SK-N-MC (cell line): ENCODE measurements around the gene ZNF44.
"Not testable (repeated sequence)": the region's sequence is repeated elsewhere in the genome, so short reads cannot be mapped to it uniquely, and the experiment has no call there.

Source experiments
- DNase-seq: peaks from one replicate; pipeline ENCODE4 v3.0.0-alpha.2; 2011; ENCODE audit warnings: low read depth, low spot score
- H3K27ac ChIP-seq: fragments of 200-600 bp; sonication (generic); 2 replicates; pipeline ENCODE4 v1.5.1; 2016; ENCODE audit warnings: mixed run types
- H3K36me3 ChIP-seq: fragments of 200-600 bp; sonication (generic); 2 replicates; pipeline ENCODE4 v1.6.1; 2017; ENCODE audit warnings: antibody characterized with exemption, low read length, mixed read lengths; ENCODE audit not compliant: insufficient read depth
- H3K4me3 ChIP-seq: fragments of 200-600 bp; sonication (generic); 2 replicates; pipeline ENCODE4 v1.5.1; 2016
- H3K9ac ChIP-seq: fragments of 200-600 bp; sonication (generic); 2 replicates; pipeline ENCODE4 v1.8.0; 2017; ENCODE audit warnings: mixed run types, mixed read lengths; ENCODE audit not compliant: insufficient read length
- H3K9me3 ChIP-seq: fragments of 200-600 bp; sonication (generic); 2 replicates; pipeline ENCODE4 v1.6.1; 2017; ENCODE audit warnings: low read depth, mild to moderate bottlenecking, antibody characterized with exemption, low read length, moderate library complexity, mixed read lengths
- EZH2 ChIP-seq: fragments of 200-600 bp; sonication (generic); IDR thresholded peaks from one replicate; pipeline ENCODE4 v1.6.1; 2017; ENCODE audit warnings: antibody characterized with exemption
- FOXP2 ChIP-seq: optimal IDR thresholded peaks from 2 replicates; pipeline ENCODE3; 2011; ENCODE audit warnings: mild to moderate bottlenecking, moderate library complexity; ENCODE audit not compliant: insufficient read depth; ENCODE audit errors: extremely low read length, control extremely low read depth
- POLR2AphosphoS5 ChIP-seq: IDR thresholded peaks from 2 replicates; pipeline ENCODE4 v1.6.1; 2012; ENCODE audit warnings: mild to moderate bottlenecking, low read depth, low read length, borderline replicate concordance

The ZNF44 gene

DNA sequence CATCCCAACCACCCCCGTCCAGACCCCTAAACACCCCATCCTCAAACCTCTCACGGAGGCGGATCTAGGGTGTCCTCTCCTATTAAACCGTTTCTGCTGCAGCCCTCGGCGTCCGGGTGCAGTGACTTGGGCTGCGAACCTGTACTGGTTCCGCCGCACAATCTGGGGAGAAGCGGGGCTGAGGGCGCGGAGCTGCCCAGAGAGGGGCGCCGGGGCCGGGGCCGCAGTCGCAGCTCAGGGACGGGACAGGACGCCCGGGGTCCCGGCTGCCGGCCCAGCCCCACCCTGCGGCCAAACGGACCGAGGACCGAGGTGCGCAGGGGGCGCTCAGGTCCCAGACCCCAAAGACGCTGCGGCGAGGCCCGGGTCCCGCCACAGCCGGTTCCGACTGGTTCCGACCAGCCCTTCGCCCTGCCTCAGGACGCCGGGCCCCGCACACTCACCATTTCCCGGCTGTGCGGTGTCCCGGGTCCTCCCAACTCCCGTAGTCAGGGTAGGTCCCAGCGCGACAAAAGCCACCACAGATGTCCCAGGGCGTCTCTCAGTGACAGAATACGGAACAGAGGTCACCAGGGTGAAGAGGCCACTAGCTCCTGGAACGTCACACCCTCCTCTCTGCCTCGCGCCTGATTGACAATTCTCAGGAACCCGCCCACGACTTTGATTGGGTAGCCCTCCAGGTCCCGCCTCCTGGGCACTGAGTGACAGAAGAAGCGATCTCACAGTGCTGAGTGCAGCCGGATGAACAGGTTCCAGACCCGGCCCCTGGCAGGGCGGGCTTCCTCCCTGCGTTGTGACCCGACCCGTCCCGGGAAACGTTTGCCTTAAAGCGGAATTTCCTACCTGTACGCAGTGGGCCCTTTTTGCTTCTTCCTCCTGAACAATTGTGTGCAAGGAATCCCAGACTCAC lies at the start of gene ZNF44:
ZNF44 (minus strand) TSS at position 635 of the 910 bp plus-strand sequence; CDS start at position 446, 189 bp downstream.
- TF ChIP-seq EZH2 (no peak), FOXP2 (no peak), POLR2AphosphoS5 (no peak; the same call in 1 of the 2 replicates)
- Histone ChIP-seq H3K27ac (no peak within 1 kb of the TSS), H3K36me3 (no peaks in the 10 kb centered on the region), H3K9me3 (no peaks in the 10 kb centered on the region), H3K9ac (no peak within 1 kb of the TSS), H3K4me3 (peak within 1 kb of the TSS; percentile 67)
- DNase-seq, result peak; percentile 47

DNA sequence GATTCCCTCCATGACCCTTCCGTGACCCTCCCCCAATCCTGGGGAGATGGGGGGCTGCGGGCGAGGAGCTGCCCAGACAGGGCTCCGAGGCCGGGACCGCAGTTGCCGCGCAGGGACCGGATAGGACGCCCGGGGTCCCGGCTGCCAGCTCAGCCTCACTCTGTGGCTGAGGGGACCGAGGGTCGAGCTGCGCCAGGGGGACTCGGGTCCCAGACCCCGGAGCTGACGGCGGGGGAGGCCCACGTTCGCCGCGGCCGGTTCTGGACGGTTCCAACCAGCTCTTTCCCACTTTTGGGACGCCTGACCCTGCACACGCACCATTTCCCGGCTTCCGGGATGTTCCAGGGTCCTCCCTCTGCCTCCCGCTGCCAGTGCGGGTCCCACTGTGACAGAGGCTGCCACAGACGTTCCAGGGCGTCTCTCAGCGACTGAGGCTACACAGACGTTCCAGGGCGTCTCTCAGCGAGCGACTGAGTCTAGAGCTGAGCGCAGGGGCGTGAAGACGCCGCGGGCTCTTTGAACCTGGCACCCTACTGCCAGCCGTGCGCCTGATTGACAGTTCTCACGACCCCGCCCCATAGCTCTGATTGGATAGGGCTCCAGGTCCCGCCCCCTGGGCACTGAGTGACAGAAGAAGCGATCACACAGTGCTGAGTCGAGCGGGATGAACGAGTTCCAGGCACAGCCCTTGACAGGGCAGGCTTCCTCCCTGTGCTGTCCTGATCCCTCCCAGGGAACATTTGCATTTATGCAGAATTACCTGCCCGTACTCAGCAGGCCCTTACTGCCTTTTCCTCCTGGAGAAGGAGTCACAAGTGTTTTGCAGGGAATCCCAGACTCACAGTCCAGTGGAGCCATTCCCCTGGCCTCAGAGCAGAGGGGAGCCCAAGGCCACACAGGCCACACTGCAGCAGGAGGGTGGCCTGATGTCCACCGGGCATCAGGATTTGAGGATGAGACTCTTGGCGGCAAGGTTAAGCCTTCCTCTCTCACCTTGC lies 38.8 kb upstream of the ZNF44 start, which contains the start of gene ZNF563:
ZNF563 (minus strand) TSS at position 472 of the 998 bp plus-strand sequence; CDS start at position 321, 151 bp downstream.
- H3K9ac ChIP-seq, result no peak within 1 kb of the TSS
- H3K36me3 ChIP-seq, result no peaks in the 10 kb centered on the region
- DNase-seq, result no peak
- peak within 1 kb of the TSS; percentile 62 for H3K4me3 ChIP-seq
- TF ChIP-seq FOXP2, result no peak
- no peak for TF ChIP-seq EZH2
- no peak for TF ChIP-seq POLR2AphosphoS5
- no peak within 1 kb of the TSS for H3K27ac ChIP-seq
- H3K9me3 ChIP-seq, result no peaks in the 10 kb centered on the region

DNA sequence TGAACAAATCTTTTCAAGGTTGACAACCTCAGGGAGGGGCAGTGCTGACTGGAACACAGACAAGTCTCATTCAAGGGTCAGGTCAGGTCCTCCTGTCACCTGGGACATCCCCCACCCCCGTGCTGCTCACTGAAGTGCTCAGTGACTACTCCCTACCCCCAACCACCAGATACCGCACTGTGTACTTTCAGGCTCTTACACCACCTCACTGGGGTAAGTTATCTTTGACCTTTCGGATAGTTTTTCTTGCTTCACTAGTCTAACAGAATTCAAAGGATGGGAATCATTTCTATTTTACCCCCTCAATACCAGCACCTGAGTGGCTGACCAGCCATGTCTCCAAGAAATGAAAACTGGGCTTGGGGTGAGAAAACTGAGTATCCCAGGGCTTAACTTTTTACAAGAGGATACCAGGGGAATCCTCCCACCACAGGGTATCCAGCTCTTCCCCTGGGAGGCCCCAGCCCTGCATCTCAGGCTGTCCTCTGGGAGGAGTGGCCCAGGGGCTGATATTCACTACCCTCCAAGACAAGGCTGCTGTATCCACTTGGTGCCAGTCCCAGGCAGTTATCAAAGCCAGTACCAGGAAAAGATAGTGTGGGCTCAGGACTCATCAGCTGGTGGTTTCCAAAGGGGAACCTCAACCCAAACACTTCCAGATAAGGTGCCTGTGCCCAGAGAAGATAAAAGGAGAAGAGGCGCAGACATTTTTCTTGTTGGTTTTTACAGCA lies 36.7 kb upstream of the ZNF44 start:
- DNase-seq, result no peak
- Histone ChIP-seq H3K9ac (no peak overlapping the region), H3K27ac (no peak overlapping the region), H3K36me3 (no peaks in the 10 kb centered on the region), H3K9me3 (no peaks in the 10 kb centered on the region), H3K4me3 (no peak overlapping the region)
- no peak for TF ChIP-seq POLR2AphosphoS5
- no peak for TF ChIP-seq EZH2
- TF ChIP-seq FOXP2, result no peak

DNA sequence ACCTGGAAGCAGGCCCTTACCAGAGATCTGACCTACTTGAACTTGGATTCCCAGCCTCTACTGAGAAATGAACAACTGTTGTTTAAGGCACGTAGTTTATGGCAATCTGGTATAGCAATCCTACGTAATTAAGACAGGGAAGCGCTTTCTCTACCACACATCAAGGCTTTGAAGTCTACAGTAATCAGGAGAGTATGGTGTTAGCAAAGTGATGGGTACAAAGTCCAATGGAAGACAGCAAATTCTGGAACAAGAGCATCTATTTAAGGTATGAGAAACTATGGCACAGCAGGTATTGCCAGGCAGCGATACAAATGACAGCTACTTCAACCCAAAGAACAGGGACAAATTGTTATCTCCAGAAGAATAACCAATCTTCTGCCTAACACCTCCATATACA lies 35.7 kb upstream of the ZNF44 start:
- H3K36me3 ChIP-seq, result no peaks in the 10 kb centered on the region
- no peak overlapping the region for H3K4me3 ChIP-seq
- H3K27ac ChIP-seq, result no peak overlapping the region
- DNase-seq, result no peak
- TF ChIP-seq POLR2AphosphoS5, result no peak
- TF ChIP-seq EZH2, result no peak
- TF ChIP-seq FOXP2, result no peak
- no peak overlapping the region for H3K9ac ChIP-seq
- no peaks in the 10 kb centered on the region for H3K9me3 ChIP-seq

DNA sequence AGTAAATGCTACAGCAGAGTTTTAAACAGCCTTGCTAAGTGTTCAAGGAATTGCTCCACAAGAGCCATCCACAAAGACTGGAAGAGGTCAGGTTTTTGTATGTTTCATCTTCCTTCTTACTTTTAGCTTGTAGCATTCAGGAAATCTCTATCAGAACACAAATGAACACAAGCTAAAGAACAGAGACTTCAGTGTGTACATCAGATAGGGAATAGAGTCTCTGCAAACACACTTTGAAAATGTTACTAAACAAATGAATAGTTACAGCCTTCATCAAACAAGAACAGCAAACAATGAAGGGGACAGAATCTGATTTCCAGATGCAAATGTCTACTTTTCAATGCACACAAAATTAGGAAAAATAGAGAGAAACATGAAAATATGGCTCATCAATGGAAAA lies 31.0 kb upstream of the ZNF44 start:
- Histone ChIP-seq H3K4me3 (no peak overlapping the region), H3K36me3 (no peaks in the 10 kb centered on the region), H3K27ac (no peak overlapping the region), H3K9ac (no peak overlapping the region), H3K9me3 (no peaks in the 10 kb centered on the region)
- DNase-seq, result no peak
- TF ChIP-seq FOXP2 (no peak), EZH2 (no peak)

DNA sequence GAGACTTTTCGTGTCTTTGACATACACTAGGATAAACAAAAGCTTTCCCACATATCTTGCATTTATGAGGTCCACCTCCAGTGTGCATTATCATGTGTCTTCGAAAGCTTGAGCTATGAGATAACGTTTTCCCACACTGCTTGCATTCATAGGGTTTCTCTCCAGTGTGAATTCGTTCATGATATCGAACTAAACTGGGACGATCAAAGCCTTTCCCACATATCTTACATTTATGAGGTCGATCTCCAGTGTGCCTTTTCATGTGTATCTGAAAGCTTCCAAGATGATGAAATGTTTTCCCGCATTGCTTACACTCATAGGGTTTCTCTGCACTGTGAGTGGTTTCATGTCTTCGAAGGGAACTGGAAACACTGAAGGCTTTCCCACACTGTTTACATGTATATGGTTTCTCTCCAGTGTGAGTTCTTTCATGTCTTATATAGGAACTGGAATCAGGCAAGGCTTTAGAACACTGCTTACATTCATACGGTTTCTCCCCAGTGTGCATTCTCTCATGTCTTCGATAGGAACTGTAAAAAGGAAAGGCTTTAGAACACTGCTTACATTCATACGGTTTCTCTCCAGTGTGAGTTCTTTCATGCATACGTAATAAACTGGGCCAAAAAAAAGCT lies 24.2 kb upstream of the ZNF44 start:
- no peaks in the 10 kb centered on the region for H3K9me3 ChIP-seq

DNA sequence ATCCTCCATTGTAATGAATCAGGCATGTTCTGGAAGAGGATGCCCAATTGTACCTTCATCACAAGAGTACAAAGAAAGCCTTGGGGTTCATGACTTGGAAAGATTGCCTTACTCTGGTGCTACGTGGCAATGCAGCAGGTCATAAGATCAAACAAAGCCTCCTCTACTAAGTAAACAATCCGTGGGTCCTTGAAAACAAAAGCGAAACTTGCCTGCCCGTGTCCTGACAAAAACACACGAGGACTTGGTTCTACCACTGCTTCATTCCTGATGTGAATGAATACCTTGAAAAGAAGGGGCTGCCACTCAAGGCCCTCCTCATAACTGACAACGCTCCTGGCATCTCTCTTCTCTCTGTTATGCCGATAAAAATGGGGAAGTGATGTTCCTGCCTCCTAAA lies 19.9 kb upstream of the ZNF44 start:
- H3K4me3 ChIP-seq, result no peak overlapping the region

More for the DNA sequence above, 24.2 kb upstream of the ZNF44 start:
- Histone ChIP-seq H3K9ac (no peak overlapping the region), H3K27ac (no peak overlapping the region), H3K36me3 (no peaks in the 10 kb centered on the region), H3K4me3 (no peak overlapping the region)
- TF ChIP-seq FOXP2 (no peak), POLR2AphosphoS5 (no peak), EZH2 (no peak)
- no peak for DNase-seq

DNA sequence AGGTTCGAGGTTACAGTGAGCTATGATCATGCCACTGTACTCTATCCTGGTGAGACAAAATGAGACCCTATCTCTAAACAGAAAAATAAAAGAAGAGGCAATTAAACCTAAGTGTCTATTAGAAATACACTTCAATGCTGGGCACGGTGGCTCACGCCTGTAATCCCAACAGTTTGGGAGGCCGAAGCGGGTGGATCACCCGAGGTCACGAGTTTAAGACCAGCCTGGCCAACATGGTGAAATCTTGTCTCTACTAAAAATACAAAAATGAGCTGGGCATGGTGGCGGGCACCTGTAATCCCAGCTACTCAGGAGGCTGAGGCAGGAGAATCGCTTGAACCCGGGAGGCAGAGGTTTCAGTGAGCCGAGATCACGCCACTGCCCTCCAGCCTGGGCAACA lies 14.2 kb upstream of the ZNF44 start:
- not testable (repeated sequence) for H3K36me3 ChIP-seq, H3K9ac ChIP-seq, H3K27ac ChIP-seq, H3K4me3 ChIP-seq, H3K9me3 ChIP-seq, DNase-seq

More for the DNA sequence above, 19.9 kb upstream of the ZNF44 start:
- TF ChIP-seq FOXP2 (no peak), POLR2AphosphoS5 (no peak), EZH2 (no peak)
- no peak overlapping the region for H3K27ac ChIP-seq
- H3K36me3 ChIP-seq, result no peaks in the 10 kb centered on the region
- H3K9me3 ChIP-seq, result no peaks in the 10 kb centered on the region
- DNase-seq, result no peak
- no peak overlapping the region for H3K9ac ChIP-seq
